Midbrain (tissue), 1 donor: ENCODE data around the gene ROM1.
"Not testable (repeated sequence)": the region's sequence is repeated elsewhere in the genome, so short reads cannot be mapped to it uniquely, and the experiment has no call there.

Experiments used
- DNase-seq: peaks from one replicate; lab custom pipeline; 2025; lab: John Stamatoyannopoulos, UW

ROM1 gene

GRCh38 chr11:62610403-62610802 is 2.7 kb upstream of the ROM1 start:
- DNase-seq: no peak

- no peak for DNase-seq
Observed at GRCh38 chr11:62610814-62611704, 2.0 kb upstream of the ROM1 start.

GRCh38 chr11:62611705-62612365 is 1.2 kb upstream of the ROM1 start:
- peak; percentile 18 for DNase-seq

DNA sequence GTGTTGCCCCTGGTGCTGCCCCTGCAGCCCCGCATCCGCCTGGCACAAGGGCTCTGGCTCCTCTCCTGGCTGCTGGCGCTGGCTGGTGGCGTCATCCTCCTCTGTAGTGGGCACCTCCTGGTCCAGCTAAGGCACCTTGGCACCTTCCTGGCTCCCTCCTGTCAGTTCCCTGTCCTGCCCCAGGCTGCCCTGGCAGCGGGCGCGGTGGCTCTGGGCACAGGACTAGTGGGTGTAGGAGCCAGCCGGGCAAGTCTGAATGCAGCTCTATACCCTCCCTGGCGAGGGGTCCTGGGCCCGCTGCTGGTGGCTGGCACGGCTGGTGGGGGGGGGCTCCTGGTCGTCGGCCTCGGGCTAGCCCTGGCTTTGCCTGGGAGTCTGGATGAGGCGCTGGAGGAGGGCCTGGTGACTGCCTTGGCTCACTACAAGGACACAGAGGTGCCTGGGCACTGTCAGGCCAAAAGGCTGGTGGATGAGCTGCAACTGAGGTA is 278 bp downstream of the ROM1 start:
- DNase-seq: no peak

- no peak for DNase-seq
Observed at GRCh38 chr11:62614275-62614674, 1.2 kb downstream of the ROM1 start.

GRCh38 chr11:62615521-62615920 is 2.5 kb downstream of the ROM1 start:
- no peak for DNase-seq

- DNase-seq: not testable (repeated sequence)
Observed at GRCh38 chr11:62616957-62617356, 3.9 kb downstream of the ROM1 start.

GRCh38 chr11:62621027-62621566 is 8.0 kb downstream of the ROM1 start:
- no peak for DNase-seq

- peak; percentile 98 for DNase-seq
Observed at GRCh38 chr11:62621567-62622470, 8.8 kb downstream of the ROM1 start, which contains the start of gene B3GAT3. Gene B3GAT3, minus strand, starts transcription at chr11:62621986. Its CDS starts 39 bp downstream, at chr11:62621947.

DNA sequence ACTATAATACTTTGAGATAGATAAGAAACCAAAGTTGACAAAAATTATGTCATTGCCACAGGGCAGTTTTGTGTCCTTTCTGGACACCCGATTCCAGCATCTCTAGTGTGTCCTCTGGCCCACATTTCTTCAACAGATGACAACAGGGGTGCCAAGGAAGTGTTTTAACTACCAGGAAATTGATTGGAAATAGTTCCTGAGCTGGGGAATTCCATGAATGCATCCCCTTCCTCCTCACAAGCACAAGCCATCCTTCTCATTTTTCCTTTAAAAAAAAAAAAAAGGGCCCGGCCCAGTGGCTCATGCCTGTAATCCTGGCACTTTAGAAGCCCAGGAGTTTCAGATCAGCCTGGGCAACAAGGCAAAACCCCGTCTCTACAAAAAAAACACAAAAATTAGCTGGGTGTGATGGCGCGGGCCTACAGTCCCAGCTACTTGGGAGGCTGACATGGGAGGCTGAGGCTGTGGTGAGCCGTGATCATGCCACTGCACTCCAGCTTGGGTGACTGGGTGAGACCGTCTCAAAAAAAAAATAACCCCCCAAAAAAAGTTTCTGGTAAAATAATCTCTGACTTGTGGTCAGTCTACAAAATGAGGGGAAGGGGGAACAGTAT is 9.5 kb downstream of the ROM1 start:
- DNase-seq: no peak

- no peak for DNase-seq
Observed at GRCh38 chr11:62627713-62628112, 14.7 kb downstream of the ROM1 start.

GRCh38 chr11:62632492-62632891 is 19.4 kb downstream of the ROM1 start:
- DNase-seq: no peak

DNA sequence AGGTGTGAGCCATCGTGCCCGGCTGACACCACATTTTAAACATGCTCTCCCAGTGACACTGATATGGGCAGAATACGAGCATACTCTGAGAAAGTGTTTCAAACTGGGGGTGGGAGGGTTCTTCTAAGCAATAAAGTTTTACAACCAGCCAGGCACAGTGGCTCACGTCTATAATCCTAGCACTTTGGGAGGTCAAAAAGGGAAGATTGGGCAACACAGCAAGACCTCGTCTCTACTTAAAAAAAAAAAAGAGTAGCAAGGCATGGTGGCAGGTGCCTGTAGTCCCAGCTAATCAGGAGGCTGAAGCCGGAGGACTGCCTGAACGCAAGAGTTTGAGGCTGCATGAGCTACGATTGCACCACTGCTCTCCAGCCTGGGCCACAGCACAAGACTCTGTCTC is 31.2 kb downstream of the ROM1 start:
- no peak for DNase-seq

DNA sequence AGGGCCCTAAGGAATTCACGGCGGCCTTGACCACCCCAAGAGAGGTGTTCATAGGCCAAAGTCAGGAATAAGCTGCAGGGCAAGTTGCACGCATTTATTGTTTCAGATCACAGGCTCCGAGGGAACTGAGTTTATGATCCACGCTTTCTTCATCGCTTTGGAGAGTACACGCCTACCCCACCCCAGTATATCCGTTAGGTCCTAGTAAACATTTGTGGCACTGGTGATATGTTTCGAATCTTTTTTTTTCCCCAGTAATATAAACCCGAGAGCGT is 32.6 kb downstream of the ROM1 start:
- no peak for DNase-seq

DNA sequence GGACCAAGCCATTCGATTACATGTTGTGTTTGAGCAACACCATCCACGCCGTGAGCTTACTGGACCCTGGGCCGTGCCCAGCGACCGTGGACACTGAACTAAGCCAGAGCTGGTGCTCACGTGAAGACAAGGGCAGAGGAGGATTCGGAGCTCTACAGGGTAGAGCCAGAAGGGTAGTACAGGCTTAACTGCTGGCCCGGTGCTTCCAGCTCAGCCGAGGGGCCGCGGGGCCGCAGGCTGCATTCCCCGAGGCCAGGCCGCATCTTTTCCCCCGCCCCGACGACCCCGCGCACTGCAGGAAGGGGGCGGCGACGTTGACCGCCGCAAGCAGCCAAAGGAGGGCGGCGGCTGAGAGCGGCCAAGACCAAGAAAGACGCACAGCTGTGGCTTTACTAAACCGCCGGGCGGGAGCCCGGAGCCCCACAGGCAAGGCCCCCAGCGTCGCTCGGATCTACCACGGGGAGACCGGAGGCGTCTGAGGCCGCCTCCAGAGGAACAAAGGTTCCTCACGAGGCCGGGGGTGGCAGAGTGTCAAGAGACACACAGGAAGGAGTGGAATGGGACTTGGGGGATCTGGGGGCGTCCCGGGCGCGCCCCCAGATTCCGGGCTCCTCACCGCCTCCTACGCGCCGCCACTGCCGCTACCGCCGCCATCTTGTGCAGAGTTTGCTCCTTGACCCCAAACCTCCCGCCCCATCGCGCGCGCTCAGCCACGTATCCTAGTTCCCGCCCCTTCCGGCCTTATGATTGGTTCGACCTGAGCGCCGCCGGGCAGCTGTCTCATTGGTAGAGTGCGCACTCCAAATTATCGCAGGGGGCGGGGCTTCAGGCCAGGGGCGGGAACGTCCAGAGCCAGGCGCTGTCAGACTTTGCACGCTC is 33.1 kb downstream of the ROM1 start, which contains the start of gene GANAB:
Gene GANAB (minus strand): TSS at position 668 of the 879 bp plus-strand sequence. CDS start 14 bp downstream, at position 654.
- peak; percentile 98 for DNase-seq

DNA sequence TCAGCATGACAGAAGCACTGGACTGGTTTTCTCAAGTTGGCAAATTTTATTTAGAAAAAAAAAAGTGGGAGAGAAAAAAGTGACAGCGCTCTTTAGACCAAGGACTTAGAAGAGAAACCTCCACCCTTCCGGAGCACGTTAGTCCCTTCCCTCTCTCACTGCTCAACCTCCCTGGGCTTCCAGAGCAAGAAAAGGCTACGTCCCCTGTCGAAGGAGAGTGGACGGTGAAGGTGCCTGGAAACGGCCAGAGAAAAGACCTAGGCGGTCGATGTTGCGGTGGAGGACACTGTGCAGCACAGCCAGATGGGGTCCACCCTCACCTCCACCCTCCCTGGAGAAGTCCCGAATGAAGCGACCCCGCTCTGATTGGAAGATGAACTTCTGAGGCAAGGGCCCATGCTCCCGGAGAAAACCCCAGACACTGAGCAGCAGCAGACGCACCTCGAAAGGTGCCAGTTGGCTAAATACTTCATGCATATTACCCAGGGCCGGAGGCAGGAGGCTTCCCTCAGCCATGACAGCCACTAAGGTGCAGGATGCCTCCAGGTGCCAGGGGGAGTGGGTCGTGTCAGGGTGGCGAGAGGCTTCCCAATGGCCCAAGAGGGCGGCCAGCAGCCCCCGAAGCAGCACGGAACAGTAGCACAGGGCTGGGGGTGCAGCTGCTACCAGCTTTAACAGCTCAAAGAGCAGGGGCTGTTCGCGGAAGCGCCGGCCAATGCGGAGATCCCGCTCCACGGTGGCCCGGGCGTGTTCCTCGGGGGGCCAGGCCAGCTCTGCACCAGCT is 34.0 kb downstream of the ROM1 start:
- no peak for DNase-seq

DNA sequence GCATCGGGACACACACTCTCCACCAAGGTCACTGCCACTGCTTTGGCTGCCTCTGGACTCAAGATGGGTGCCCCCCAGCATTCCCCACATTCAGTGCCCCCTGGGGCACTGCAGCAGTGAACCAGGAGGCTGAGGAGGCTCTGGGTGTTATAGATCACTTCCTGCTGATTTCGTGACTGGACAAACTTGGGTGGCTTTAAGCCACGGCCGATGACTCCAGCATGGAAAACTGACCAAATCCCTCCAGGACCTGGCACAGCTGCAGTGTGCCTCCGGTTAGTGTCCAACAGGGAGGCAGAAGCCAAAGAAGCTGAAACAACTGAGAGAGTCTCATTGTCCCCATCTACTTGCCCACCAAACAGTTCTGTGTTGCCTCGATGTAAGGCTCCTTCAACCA is 34.5 kb downstream of the ROM1 start:
- no peak for DNase-seq

- DNase-seq: no peak
Observed at GRCh38 chr11:62648185-62648966, 35.3 kb downstream of the ROM1 start.

DNA sequence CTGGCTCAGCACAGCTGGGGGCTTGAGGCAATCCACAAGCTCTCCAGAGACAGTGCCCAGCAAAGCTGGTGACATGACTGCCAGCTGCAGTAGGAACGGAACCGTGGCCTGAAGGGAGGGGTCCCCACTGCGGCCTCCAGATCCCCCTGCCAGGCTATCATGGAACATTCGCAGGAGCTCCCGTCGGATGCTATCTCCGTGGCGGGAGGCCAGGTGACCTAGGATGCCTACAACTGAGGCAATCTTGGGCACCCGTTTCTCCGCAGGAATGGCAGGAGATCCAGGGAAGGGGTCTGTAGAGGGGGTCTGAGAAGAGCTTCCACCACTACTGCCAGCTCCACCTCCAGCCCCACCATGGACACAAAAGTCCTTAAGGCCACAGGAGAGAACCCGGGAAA is 35.9 kb downstream of the ROM1 start:
- DNase-seq: no peak
